DOHH2 (cell line): ENCODE results near the gene TCP11L1.

Experiments
- CTCF ChIP-seq: fragments of 200-600 bp; sonication (generic); IDR thresholded peaks from one replicate; pipeline ENCODE4 v1.5.1; 2014; ENCODE audit warnings: antibody characterized with exemption, mild to moderate bottlenecking, low read depth, low read length; ENCODE audit not compliant: poor library complexity, severe bottlenecking
- EZH2phosphoT487 ChIP-seq: fragments of 200-600 bp; sonication (generic); IDR thresholded peaks from 2 replicates; pipeline ENCODE4 v1.6.1; 2017; ENCODE audit warnings: borderline replicate concordance, mild to moderate bottlenecking, antibody characterized with exemption, low read length, moderate library complexity, mixed read lengths

GRCh38 chr11:33044285-33044756 is 4.9 kb downstream of the TCP11L1 start:
- no peak for TF ChIP-seq CTCF
- TF ChIP-seq EZH2phosphoT487: no peak
